ENCODE results near the gene ZBED2. TPM values are rescaled to one million over a fixed set of nuclear protein-coding genes. Genes with fewer than 3 reads are reported as not detected.

ZBED2 gene
- total RNA-seq, 1 donor from 2014 or later = 5.3 TPM

- no peaks in the 10 kb centered on the region for H3K27me3 Mint-ChIP-seq
- DNase-seq = no peak
Observed at GRCh38 chr3:111610612-111611054, 15.5 kb upstream of the ZBED2 start.

GRCh38 chr3:111610189-111610588 lies 15.0 kb upstream of the ZBED2 start:
- intact Hi-C loops (cut with micrococcal nuclease) = loop anchor here (1.0 to 10.0 kb wide), 3 partner anchors 15 to 535 kb away; partner anchors contain the start of genes NECTIN3 and ZBED2
- DNase-seq = no peak
- no peak for TF ChIP-seq CTCF (IDR thresholded peaks at IDR 0.05)
- ChIA-PET POLR2A (interaction anchor here (0.7 to 1.8 kb wide), 6 partner anchors 10 to 369 kb away, joined by 3 to 18 read pairs (median 4); partner anchors contain the start of genes ABHD10 and ZBED2), CTCF (interaction anchor here (0.9 to 1.4 kb wide), 5 partner anchors 9 to 57 kb away, joined by 3 to 7 read pairs (median 3); partner anchors contain the start of gene ZBED2)
- Mint-ChIP-seq H3K4me1 (peaks cover 43% of the 10 kb centered on the region), H3K4me3 (peak overlapping the region; percentile 58), H3K27ac (peak overlapping the region; percentile 83), H3K36me3 (ENCODE audit: low read depth) (peaks cover 20% of the 10 kb centered on the region), H3K27me3 (no peaks in the 10 kb centered on the region), H3K9me3 (no peaks in the 10 kb centered on the region)
- peak; percentile 80 for ATAC-seq (ENCODE audit: low read depth)

More at GRCh38 chr3:111610612-111611054, 15.5 kb upstream of the ZBED2 start:
- CTCF ChIA-PET = interaction anchor here (0.9 to 1.4 kb wide), 5 partner anchors 9 to 56 kb away, joined by 3 to 7 read pairs (median 3); partner anchors contain the start of gene ZBED2
- peaks cover 45% of the 10 kb centered on the region for H3K4me1 Mint-ChIP-seq
- peak overlapping the region; percentile 58 for H3K4me3 Mint-ChIP-seq
- intact Hi-C loops (cut with micrococcal nuclease) = loop anchor here (1.0 to 10.0 kb wide), 3 partner anchors 15 to 536 kb away; partner anchors contain the start of genes NECTIN3 and ZBED2
- H3K9me3 Mint-ChIP-seq = no peaks in the 10 kb centered on the region
- no peak for TF ChIP-seq CTCF (IDR thresholded peaks at IDR 0.05)
- peak overlapping the region; percentile 83 for H3K27ac Mint-ChIP-seq
- POLR2A ChIA-PET = interaction anchor here (0.7 to 1.8 kb wide), 6 partner anchors 11 to 368 kb away, joined by 3 to 18 read pairs (median 4); partner anchors contain the start of genes ABHD10 and ZBED2
- ATAC-seq (ENCODE audit: low read depth) = peak; percentile 40
- H3K36me3 Mint-ChIP-seq (ENCODE audit: low read depth) = peaks cover 20% of the 10 kb centered on the region

- ChIA-PET POLR2A (interaction anchor here (1.2 to 1.8 kb wide), 3 partner anchors 10 to 369 kb away, joined by 3 to 18 read pairs (median 5); partner anchors contain the start of genes ABHD10 and ZBED2), CTCF (interaction anchor here (1.3 to 1.4 kb wide), 2 partner anchors 15 to 31 kb away, joined by 3 to 7 read pairs; partner anchors contain the start of gene ZBED2)
- no peak for ATAC-seq (ENCODE audit: low read depth)
- Mint-ChIP-seq H3K27ac (peak overlapping the region; percentile 83), H3K4me1 (peaks cover 45% of the 10 kb centered on the region), H3K36me3 (ENCODE audit: low read depth) (peaks cover 23% of the 10 kb centered on the region), H3K9me3 (no peaks in the 10 kb centered on the region), H3K4me3 (no peak overlapping the region), H3K27me3 (no peaks in the 10 kb centered on the region)
- intact Hi-C loops (cut with micrococcal nuclease) = loop anchor here (1.0 to 10.0 kb wide), 3 partner anchors 14 to 535 kb away; partner anchors contain the start of genes NECTIN3 and ZBED2
- TF ChIP-seq CTCF (IDR thresholded peaks at IDR 0.05) = no peak
- no peak for DNase-seq
Observed at GRCh38 chr3:111609700-111610099, 14.6 kb upstream of the ZBED2 start.

GRCh38 chr3:111608383-111608782 lies 13.2 kb upstream of the ZBED2 start:
- intact Hi-C loops (cut with micrococcal nuclease) = no loop called here
- H3K27ac Mint-ChIP-seq = peak overlapping the region; percentile 25
- ChIA-PET POLR2A (no interaction called here), CTCF (interaction anchor here (0.7 kb wide), 1 partner anchor 8 kb away, joined by 3 read pairs; no protein-coding TSS in a partner anchor)
- DNase-seq (no peak), ATAC-seq (ENCODE audit: low read depth) (no peak)
- no peak for TF ChIP-seq CTCF (IDR thresholded peaks at IDR 0.05)
- peaks cover 58% of the 10 kb centered on the region for H3K4me1 Mint-ChIP-seq
- no peaks in the 10 kb centered on the region for H3K27me3 Mint-ChIP-seq
- H3K9me3 Mint-ChIP-seq = no peaks in the 10 kb centered on the region
- H3K36me3 Mint-ChIP-seq (ENCODE audit: low read depth) = peaks cover 25% of the 10 kb centered on the region
- H3K4me3 Mint-ChIP-seq = no peak overlapping the region

- Mint-ChIP-seq H3K27ac (no peak overlapping the region), H3K36me3 (ENCODE audit: low read depth) (peaks cover 18% of the 10 kb centered on the region), H3K4me1 (peaks cover 67% of the 10 kb centered on the region), H3K27me3 (no peaks in the 10 kb centered on the region), H3K9me3 (no peaks in the 10 kb centered on the region), H3K4me3 (no peak overlapping the region)
- DNase-seq (no peak), ATAC-seq (ENCODE audit: low read depth) (no peak)
- intact Hi-C loops (cut with micrococcal nuclease) = no loop called here
- ChIA-PET CTCF (interaction anchor here (1.1 kb wide), 1 partner anchor 29 kb away, joined by 4 read pairs; no protein-coding TSS in a partner anchor), POLR2A (interaction anchor here (0.6 kb wide), 1 partner anchor 12 kb away, joined by 3 read pairs; the partner anchor contains the start of gene ZBED2)
- TF ChIP-seq CTCF (IDR thresholded peaks at IDR 0.05) = no peak
Observed at GRCh38 chr3:111607240-111607920, 12.2 kb upstream of the ZBED2 start.

Measured in activated B cell treated with CpG ODN at 0.5 μM for 24 hours (primary cell).